ENCODE measurements around the gene IL17RE.

DNA sequence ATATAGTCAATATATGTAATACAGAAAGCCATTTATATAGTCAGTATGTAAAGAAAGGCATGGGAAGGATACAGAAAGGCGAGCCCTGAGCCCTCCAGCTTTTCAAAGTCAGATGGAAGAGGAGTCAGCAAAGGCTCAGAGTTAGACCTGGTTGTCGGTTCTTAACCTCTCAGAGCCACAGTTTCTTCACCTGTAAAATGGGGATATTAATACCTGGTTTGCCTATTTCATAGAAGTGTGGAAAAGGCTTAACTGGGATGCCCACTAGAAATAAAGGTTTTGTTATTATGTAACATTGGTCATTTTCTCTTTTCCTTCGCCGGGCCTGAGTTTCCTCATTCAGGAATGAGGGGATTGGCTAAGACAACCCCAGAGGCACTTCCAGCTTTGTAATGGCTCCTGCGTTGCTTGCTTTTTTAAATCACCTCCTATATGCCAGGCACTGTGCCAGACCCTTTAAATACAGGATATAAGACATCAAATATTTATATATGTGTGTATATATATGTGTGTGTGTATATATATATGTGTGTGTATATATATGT is 33.4 kb downstream of the IL17RE start:
- TF ChIP-seq, protein P1, sequence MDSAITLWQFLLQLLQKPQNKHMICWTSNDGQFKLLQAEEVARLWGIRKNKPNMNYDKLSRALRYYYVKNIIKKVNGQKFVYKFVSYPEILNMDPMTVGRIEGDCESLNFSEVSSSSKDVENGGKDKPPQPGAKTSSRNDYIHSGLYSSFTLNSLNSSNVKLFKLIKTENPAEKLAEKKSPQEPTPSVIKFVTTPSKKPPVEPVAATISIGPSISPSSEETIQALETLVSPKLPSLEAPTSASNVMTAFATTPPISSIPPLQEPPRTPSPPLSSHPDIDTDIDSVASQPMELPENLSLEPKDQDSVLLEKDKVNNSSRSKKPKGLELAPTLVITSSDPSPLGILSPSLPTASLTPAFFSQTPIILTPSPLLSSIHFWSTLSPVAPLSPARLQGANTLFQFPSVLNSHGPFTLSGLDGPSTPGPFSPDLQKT (IDR thresholded peaks at IDR 0.05; ENCODE audit: borderline replicate concordance, low read depth, low read length) = no peak
- TF ChIP-seq CTCF (tag by site-specific recombination; IDR thresholded peaks at IDR 0.05) = no peak
- TF ChIP-seq ZNF211 (tag by site-specific recombination; IDR thresholded peaks at IDR 0.05; ENCODE audit: low read depth) = no peak
- TF ChIP-seq ZNF629 (tag by site-specific recombination; IDR thresholded peaks at IDR 0.05) = no peak
- TF ChIP-seq, protein P2, sequence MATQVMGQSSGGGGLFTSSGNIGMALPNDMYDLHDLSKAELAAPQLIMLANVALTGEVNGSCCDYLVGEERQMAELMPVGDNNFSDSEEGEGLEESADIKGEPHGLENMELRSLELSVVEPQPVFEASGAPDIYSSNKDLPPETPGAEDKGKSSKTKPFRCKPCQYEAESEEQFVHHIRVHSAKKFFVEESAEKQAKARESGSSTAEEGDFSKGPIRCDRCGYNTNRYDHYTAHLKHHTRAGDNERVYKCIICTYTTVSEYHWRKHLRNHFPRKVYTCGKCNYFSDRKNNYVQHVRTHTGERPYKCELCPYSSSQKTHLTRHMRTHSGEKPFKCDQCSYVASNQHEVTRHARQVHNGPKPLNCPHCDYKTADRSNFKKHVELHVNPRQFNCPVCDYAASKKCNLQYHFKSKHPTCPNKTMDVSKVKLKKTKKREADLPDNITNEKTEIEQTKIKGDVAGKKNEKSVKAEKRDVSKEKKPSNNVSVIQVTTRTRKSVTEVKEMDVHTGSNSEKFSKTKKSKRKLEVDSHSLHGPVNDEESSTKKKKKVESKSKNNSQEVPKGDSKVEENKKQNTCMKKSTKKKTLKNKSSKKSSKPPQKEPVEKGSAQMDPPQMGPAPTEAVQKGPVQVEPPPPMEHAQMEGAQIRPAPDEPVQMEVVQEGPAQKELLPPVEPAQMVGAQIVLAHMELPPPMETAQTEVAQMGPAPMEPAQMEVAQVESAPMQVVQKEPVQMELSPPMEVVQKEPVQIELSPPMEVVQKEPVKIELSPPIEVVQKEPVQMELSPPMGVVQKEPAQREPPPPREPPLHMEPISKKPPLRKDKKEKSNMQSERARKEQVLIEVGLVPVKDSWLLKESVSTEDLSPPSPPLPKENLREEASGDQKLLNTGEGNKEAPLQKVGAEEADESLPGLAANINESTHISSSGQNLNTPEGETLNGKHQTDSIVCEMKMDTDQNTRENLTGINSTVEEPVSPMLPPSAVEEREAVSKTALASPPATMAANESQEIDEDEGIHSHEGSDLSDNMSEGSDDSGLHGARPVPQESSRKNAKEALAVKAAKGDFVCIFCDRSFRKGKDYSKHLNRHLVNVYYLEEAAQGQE (tag by site-specific recombination; IDR thresholded peaks at IDR 0.05) = no peak
- TF ChIP-seq ZNF433 (tag by site-specific recombination; IDR thresholded peaks at IDR 0.05; ENCODE audit: low read depth) = no peak
- no peak for TF ChIP-seq ZNF138 (tag by site-specific recombination; IDR thresholded peaks at IDR 0.05; ENCODE audit: borderline replicate concordance)
